ENCODE results near the gene YJEFN3.

GRCh38 chr19:19492026-19492610 is 36.6 kb upstream of the YJEFN3 start:
- TF ChIP-seq CTCF (conservative IDR thresholded peaks at IDR 0.05; ENCODE audit: low read length) (no peak), EZH2phosphoT487 (IDR thresholded peaks at IDR 0.05; ENCODE audit: borderline replicate concordance) (no peak)

Measured in Loucy (cell line).